A549 treated with Hydrocortisone at 1 μM for 4 hours (cell line): ENCODE data around the gene RPN1. TPM values are rescaled to one million over a fixed set of nuclear protein-coding genes. Genes with fewer than 3 reads are reported as not detected.

Source experiments
- total RNA-seq: library from RNA; stranded (reverse); fragments of 200-300 nt; extraction: Qiagen RNA extraction; gene quantifications from 5 replicates; pipeline ENCODE4 v1.2.3, GENCODE V29; 2022

RPN1 gene
- total RNA-seq = 157 to 190 TPM (median 163 TPM) in 5 replicates

DNA sequence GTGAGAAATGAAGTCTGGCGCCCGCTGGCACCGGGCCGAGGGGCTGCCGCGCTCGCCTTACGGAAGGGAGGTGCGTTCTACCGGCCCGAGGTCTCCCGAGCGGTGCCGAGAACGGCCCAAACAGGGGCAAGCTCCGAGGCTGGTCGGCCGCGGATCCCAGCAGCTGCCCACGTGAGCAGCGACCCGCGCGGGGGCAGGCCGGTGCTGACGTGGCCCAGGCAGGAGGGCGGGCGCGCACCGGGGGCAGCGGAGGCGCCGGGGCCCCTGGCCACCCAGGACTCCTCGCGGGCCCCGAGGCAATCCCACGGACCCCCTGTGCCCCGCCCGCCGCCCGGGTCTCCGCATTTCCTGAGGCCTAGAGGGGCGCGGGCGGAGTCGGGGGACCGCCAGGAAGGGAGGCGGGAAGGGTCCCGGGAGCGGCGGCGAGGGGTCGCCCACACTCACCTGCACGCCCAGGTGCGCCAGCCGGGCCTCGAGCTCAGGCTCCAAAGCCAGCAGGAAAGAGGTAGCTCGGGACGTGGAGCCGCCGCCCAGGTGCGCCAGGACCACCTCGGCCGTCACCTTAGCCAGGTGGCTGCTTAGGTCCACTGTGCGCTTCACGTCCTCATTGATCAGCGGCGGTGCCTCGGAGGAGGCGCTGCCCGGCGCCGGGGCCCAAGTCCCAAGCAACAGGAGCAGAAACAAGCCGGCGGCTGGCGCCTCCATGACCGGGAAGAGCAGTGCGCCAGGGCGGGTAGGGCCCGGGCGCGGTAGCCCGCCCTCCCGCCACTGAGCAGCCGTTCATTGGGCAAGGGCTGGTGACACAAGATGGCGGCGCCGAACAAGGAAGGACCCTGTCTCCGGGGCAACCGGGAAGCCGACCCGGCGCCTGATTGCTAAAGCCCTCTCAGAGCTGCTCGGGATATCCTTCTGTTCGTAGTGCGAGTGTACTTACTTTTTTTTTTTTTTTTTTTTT is at the start of gene RPN1:
Gene RPN1 (minus strand): TSS at position 723 of the 955 bp plus-strand sequence. CDS start 18 bp downstream, at position 705.

Other genes starting within 250 kb of the RPN1 start
- gene DNAJB8, start 183.9 kb downstream of the RPN1 start, total RNA-seq = not detected in 5 replicates
- 3.7 to 5.6 TPM (median 5.1 TPM) in 5 replicates for gene GATA2, start 157.6 kb downstream of the RPN1 start, total RNA-seq
- gene RAB7A, start 75.4 kb upstream of the RPN1 start, total RNA-seq = 168 to 178 TPM (median 177 TPM) in 5 replicates
- 22.8 to 28.9 TPM (median 24.2 TPM) in 5 replicates for gene ACAD9, start 228.8 kb upstream of the RPN1 start, total RNA-seq